Measurements from ENCODE around the gene HTR1E. TPM values are rescaled to one million over a fixed set of nuclear protein-coding genes. Genes with fewer than 3 reads are reported as not detected.

Gene HTR1E
- total RNA-seq, 1 donor from 2014 or later, result not detected

DNA sequence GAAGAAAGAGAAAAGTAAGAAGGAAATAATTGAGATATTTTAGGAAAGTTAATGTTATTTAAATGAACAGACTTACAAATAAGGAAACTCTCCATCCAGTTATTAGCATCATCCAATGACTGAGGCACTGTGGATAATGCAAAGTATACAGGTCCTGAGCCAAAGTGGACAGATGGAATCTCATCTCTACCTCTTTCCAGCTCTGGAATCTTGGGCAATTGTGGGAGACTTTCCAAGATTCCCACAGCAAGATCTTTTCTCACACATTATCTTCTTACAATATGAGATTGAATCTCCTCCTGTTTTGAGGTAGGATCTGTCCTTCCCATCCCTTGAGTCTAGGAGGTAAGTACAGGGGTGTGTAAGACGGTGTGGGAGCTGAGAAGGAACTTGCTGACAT is 28.9 kb downstream of the HTR1E start:
- Mint-ChIP-seq H3K9me3 (no peaks in the 10 kb centered on the region), H3K27me3 (ENCODE audit: insufficient read depth, low read depth) (no peaks in the 10 kb centered on the region), H3K27ac (no peak overlapping the region), H3K36me3 (no peaks in the 10 kb centered on the region), H3K4me1 (peaks cover 8% of the 10 kb centered on the region), H3K4me3 (no peak overlapping the region)
- H3K4me1 ChIP-seq, result no peaks in the 10 kb centered on the region
- no peak overlapping the region for H3K4me2 ChIP-seq
- H4K20me1 ChIP-seq (ENCODE audit: low read depth), result no peaks in the 10 kb centered on the region
- no peak overlapping the region for H3K9ac ChIP-seq
- no peaks in the 10 kb centered on the region for H3K9me3 ChIP-seq (ENCODE audit: low read depth)
- no peak for DNase-seq (ENCODE audit: low spot score)
- no peaks in the 10 kb centered on the region for H3K36me3 ChIP-seq
- TF ChIP-seq EZH2phosphoT487 (IDR thresholded peaks at IDR 0.05) (no peak), EZH2 (IDR thresholded peaks at IDR 0.05) (no peak)
- TF ChIP-seq, protein P1, sequence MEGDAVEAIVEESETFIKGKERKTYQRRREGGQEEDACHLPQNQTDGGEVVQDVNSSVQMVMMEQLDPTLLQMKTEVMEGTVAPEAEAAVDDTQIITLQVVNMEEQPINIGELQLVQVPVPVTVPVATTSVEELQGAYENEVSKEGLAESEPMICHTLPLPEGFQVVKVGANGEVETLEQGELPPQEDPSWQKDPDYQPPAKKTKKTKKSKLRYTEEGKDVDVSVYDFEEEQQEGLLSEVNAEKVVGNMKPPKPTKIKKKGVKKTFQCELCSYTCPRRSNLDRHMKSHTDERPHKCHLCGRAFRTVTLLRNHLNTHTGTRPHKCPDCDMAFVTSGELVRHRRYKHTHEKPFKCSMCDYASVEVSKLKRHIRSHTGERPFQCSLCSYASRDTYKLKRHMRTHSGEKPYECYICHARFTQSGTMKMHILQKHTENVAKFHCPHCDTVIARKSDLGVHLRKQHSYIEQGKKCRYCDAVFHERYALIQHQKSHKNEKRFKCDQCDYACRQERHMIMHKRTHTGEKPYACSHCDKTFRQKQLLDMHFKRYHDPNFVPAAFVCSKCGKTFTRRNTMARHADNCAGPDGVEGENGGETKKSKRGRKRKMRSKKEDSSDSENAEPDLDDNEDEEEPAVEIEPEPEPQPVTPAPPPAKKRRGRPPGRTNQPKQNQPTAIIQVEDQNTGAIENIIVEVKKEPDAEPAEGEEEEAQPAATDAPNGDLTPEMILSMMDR (IDR thresholded peaks at IDR 0.05), result no peak
- H3K79me2 ChIP-seq (ENCODE audit: low read depth), result no peaks in the 10 kb centered on the region
- no peaks in the 10 kb centered on the region for H3F3A ChIP-seq (ENCODE audit: low read depth)
- no peak overlapping the region for H3K27ac ChIP-seq
- H3K4me3 ChIP-seq, result no peak overlapping the region
- no peak overlapping the region for H2AFZ ChIP-seq (replicated peaks)
- no peaks in the 10 kb centered on the region for H3K27me3 ChIP-seq

DNA sequence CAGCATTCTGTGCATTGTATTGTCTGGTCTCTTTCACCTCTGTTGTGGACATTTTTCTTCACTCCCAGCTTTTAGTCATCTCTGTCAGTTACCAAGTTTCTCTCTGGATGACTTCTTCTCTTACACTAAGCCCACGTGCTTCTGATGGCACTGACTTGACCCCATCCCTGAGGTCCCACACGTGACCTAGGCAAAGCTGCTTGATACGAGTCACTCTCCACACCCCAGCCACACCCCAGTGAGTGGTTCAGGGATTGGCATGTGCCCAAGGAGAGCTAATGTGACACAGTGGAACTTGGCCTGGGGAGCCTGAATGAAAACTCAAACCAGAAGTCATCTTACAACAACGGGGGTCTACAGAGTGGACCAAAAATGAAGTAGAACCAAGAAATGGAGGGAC is 32.2 kb downstream of the HTR1E start:
- Histone ChIP-seq H3K9me3 (ENCODE audit: low read depth) (no peaks in the 10 kb centered on the region), H3K36me3 (no peaks in the 10 kb centered on the region), H3K4me1 (no peaks in the 10 kb centered on the region), H3F3A (ENCODE audit: low read depth) (no peaks in the 10 kb centered on the region), H3K9ac (no peak overlapping the region), H3K4me2 (no peak overlapping the region), H3K79me2 (ENCODE audit: low read depth) (no peaks in the 10 kb centered on the region), H4K20me1 (ENCODE audit: low read depth) (no peaks in the 10 kb centered on the region), H2AFZ (replicated peaks) (no peak overlapping the region), H3K27ac (no peak overlapping the region), H3K4me3 (no peak overlapping the region), H3K27me3 (no peaks in the 10 kb centered on the region)
- Mint-ChIP-seq H3K4me1 (no peaks in the 10 kb centered on the region), H3K36me3 (no peaks in the 10 kb centered on the region), H3K27ac (no peak overlapping the region), H3K9me3 (no peaks in the 10 kb centered on the region), H3K4me3 (no peak overlapping the region), H3K27me3 (ENCODE audit: insufficient read depth, low read depth) (no peaks in the 10 kb centered on the region)
- DNase-seq (ENCODE audit: low spot score), result no peak
- TF ChIP-seq EZH2 (IDR thresholded peaks at IDR 0.05) (no peak), EZH2phosphoT487 (IDR thresholded peaks at IDR 0.05) (no peak)
- TF ChIP-seq, protein P1 (IDR thresholded peaks at IDR 0.05), result no peak

DNA sequence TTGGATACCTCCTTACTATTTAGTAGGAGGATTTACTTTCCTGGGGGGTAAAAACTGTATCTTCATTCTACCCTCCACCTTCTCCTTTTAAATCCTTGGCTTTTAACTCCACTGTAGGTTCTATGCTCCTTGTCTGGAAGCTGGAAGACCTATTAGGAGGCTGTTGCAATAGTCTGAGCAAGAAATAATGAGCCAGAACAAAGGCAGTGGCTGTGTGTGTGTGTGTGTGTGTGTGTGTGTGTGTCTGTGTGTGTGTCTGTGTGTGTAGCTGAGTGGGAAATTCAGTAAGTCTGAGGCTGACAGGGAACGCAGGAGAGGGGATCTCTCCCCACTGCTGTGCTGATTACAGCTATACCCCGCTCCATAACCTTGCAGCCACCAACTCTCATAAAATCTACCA is 35.8 kb downstream of the HTR1E start:
- H3K4me1 ChIP-seq, result no peaks in the 10 kb centered on the region
- H3F3A ChIP-seq (ENCODE audit: low read depth), result no peaks in the 10 kb centered on the region
- Mint-ChIP-seq H3K27ac (no peak overlapping the region), H3K27me3 (ENCODE audit: insufficient read depth, low read depth) (no peaks in the 10 kb centered on the region), H3K4me1 (no peaks in the 10 kb centered on the region), H3K9me3 (no peaks in the 10 kb centered on the region), H3K4me3 (no peak overlapping the region), H3K36me3 (no peaks in the 10 kb centered on the region)
- no peak overlapping the region for H3K4me2 ChIP-seq
- no peaks in the 10 kb centered on the region for H3K27me3 ChIP-seq
- no peak overlapping the region for H3K27ac ChIP-seq
- no peak overlapping the region for H2AFZ ChIP-seq (replicated peaks)
- TF ChIP-seq EZH2 (IDR thresholded peaks at IDR 0.05) (no peak), EZH2phosphoT487 (IDR thresholded peaks at IDR 0.05) (no peak)
- TF ChIP-seq, protein P1 (IDR thresholded peaks at IDR 0.05), result no peak
- no peaks in the 10 kb centered on the region for H4K20me1 ChIP-seq (ENCODE audit: low read depth)
- H3K9me3 ChIP-seq (ENCODE audit: low read depth), result no peaks in the 10 kb centered on the region
- H3K9ac ChIP-seq, result no peak overlapping the region
- peak; percentile 2 for DNase-seq (ENCODE audit: low spot score)
- H3K79me2 ChIP-seq (ENCODE audit: low read depth), result no peaks in the 10 kb centered on the region
- H3K36me3 ChIP-seq, result no peaks in the 10 kb centered on the region
- no peak overlapping the region for H3K4me3 ChIP-seq

Measured in neural progenitor cell (in vitro differentiated cells).